CD4-positive, alpha-beta T cell treated with Interleukin-4 for 1 hour (primary cell): Measurements from ENCODE around the gene AAR2.
A peak's percentile ranks its signal among the peaks of the same experiment; 100 is the strongest.

Experiments used
- DNase-seq, 2 donors: peaks; one replicate each; pipeline ENCODE4 v3.0.0-alpha.2; 2020 to 2022

The AAR2 gene, protein sequence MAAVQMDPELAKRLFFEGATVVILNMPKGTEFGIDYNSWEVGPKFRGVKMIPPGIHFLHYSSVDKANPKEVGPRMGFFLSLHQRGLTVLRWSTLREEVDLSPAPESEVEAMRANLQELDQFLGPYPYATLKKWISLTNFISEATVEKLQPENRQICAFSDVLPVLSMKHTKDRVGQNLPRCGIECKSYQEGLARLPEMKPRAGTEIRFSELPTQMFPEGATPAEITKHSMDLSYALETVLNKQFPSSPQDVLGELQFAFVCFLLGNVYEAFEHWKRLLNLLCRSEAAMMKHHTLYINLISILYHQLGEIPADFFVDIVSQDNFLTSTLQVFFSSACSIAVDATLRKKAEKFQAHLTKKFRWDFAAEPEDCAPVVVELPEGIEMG

DNA sequence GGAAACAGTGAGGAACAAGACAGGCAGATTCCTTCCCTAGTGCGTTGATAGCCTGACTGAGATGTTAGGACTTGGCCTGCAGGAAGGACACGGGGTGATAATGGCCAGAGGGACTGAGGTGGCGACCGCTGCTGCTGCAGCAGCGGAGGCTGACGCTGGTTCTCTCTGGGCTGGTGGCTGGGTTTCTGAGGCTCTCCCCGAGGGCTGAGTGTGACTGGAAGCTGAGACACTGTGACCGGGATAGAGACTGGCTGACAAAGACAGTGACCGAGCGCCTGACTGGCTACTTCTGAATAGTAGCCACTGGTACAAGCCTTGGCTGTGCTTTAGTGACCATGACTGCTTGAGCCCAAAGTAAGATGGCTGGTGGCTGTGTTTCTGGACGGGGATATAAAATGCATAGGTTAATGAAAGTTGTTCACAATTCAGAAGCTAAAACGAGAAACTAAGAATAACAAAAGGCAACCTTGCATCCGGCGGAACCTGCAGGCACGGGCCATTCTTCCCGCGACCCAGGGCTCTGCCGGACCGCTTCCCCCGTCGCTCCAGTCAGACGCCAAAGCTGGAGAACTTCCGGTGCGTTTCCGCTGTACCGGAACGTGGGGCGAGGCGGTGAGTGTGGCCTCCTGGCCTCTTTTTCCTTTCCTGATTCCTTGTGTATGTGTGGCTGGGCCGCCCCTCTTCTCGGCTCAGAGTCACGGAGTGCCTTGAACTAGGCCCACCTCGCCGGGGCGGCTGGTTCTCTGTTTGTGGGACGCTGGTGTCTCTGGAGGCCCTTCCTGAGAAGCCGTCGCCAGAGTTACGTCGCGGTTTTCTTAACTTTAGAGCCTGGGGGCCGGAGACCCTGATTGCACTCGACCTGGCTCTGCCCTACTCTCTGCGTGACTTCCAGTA is at the start of gene AAR2:
TSS of gene AAR2 (plus strand) at position 587 of the 894 bp plus-strand sequence. CDS start 3,391 bp downstream, outside the sequence.
- peak; percentile 70 to 76 for DNase-seq

DNA sequence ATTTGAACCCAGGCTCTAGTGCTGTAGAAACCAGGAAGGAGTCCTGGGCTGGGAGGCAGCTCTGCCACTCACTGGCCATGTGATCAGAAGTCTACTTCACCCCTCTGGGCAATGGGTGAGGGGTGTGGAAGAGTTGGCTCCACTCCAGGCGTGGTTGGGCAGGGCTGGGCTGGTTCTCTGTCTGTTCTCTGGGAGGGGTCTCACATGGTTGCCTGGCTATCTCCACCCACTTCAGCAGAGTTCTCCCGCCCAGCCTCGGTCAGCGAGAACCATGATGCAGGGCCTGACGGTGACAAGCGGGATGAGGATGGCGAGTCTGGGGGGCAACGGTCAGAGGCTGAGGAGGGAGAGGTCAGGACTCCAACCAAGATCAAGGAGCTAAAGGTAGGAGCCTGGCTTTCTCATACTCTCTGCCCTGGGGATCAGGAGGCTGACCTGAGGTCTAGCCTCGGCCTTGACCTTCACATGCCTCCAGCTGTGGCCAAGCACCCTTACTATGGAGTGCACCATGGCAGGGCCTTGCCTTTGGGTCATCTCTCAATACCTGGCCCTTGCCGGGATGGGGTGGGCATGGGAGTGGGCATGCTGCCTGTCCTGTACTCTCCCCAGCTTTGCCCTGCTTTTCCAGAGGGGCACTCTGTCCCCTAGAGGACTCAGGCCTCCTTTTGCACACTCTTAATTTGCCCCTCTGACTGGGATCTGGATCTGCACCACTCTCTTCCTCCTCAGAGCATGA is 42.1 kb upstream of the AAR2 start:
- DNase-seq, result no peak

DNA sequence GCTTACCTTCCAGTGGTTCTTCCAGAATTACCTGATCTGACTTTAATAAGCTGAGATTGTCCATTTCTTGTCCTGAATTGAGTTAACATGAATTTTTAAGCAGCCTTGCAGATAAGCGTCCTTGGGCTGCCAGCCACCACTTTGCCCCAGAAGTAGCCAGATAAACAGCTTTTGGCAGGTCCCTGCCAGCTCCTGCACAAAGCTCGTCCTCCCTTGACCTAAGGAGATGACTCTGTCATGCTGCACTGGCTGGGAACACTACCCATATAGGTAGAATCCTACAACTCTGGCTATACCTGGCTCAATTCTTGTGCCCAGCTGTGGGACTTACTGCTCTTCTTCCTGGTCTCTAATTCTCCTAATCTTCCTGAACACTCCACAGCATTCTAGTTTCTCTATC is 39.6 kb upstream of the AAR2 start:
- no peak for DNase-seq

DNA sequence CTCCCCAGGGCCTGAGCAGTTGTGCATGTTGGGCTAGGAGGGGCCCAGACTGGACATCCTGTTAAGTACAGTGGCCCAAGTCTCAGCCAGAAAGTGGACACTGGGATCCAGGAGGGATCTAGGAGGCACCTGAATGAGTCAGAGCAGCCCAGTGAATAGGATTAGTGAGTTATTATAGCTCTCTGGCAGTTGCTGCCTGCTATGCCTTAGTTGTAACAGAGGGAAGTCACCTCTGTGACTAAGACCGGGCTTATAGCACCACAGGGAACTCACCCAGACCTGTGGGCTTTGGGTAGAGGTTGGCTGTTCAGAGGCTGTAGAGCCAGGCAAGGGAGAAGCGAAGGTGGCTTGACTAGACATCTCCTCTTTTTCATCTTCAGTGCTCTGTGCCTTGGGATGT is 39.0 kb upstream of the AAR2 start:
- no peak for DNase-seq

DNA sequence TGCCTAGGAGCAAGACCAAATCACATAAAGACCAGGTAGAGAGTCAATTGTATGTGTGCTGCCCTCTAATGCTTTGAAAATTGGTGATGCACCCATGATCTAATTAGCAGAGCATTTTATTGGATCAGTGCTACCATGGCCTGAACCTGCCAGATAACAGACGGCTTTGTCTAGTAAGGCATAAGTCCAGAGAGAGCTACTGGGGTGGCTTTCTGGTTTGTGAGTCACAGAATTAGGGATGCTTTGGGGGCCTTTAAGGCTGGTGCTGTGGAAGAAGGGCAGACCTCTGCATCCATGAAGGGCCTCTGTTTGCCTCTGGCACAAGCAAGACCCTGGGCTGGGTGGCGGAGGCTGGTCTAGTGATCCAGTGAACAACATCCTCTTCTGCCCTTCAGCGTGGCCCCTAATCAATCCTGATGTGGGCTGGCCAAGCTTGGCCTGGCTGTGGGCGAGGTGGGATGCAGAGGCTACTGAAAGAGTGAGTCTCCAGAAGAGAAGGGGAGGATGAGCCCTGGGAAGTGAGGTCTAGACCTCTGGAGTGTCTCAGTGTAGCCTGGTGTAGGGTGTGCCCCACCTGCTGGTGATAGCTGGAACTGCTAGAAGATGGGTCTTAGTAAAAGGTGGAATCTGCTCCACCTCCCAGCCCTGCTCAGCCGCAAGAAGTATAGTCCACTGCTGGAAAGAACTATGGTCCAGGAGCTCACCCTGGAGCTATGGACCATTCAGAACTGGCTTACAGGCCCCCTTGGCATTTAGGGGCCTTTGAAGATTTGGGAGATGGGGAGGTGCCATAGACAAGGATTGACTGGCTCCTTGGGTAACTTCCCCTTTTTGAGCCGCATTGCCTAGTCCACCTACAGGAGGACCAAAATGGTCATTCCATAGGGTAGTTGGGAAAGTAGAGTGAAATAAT is 36.7 kb upstream of the AAR2 start:
- DNase-seq, result peak; percentile 64 to 69

DNA sequence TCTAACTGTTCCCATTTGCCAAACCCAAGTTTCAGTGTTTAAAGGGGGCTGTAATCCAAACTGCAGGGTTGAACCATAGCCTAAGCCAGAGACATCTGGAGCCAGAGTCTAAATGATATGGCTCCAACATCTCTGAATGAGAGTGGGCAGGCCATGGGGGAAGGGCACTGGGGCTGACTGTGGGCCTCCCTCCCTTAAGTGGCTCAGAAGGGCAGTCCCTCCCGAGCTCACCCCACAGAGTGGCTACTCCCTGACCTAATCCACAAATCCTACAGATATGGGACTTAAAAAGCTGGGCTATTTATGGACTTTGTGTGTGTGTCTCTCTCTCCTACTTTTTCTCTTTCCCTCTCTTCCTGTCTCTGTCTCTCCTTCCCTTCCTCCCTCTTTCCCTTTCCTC is 35.8 kb upstream of the AAR2 start:
- DNase-seq, result no peak

DNA sequence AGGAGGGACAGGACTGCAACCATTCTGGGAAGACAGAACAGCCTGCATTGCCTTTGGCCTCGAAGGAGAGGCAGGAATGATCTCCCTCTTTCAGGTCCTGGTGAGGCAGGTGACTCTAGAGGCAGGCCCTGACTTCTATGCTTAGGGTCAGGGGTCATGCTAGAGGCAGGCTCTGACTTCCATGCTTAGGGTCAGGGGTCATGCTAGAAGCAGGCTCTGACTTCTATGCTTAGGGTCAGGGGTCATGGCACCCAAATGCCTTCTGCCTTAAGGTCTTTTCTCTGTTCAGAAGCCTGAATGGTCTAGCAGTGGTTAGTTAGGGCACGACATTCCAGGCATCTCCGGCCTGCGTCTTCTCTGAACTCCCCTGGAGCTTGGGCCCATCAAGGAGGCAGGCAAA is 35.1 kb upstream of the AAR2 start:
- no peak for DNase-seq

DNA sequence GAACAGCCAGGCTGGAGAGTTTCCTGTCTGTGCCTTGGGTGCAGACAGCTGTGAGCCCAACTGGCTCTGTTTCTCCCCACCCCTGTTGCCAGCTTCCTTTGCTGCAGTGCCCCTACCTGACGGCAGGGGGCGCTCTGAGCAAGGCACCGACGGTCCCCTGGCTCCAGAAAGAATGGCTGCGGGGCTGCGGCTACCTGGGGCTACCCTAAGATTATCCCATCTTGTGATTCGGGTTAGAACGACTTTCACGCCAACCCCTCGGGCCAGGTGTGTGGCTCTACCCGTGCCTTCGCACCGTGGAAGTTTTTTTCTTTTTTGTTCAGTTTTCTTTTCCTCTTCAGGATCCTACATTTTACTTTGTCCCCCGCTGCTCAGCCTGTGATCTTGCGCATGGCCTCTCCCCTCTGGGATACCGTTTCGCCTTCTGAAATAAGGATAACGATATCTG is 33.4 kb upstream of the AAR2 start:
- DNase-seq, result peak; percentile 70 to 74

DNA sequence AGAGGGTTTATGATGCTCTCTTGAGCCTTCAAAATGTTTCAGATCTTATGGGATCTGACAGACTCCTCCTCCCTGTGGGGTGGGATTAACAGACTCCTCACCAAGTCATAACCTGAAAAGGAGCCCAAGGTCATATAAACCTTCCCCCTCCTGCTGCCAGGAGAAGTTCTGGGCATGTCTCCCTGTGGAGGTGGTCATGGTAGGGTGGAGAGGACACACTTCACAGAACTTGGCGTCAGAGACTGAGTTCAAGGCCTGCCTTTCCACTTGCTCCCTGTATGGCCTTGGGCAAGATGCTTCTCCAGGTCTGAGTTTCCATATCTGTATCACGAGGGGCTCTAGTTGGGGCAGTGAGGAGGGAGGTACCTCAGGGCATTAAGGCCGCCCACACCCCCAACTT is 32.4 kb upstream of the AAR2 start:
- DNase-seq, result no peak

DNA sequence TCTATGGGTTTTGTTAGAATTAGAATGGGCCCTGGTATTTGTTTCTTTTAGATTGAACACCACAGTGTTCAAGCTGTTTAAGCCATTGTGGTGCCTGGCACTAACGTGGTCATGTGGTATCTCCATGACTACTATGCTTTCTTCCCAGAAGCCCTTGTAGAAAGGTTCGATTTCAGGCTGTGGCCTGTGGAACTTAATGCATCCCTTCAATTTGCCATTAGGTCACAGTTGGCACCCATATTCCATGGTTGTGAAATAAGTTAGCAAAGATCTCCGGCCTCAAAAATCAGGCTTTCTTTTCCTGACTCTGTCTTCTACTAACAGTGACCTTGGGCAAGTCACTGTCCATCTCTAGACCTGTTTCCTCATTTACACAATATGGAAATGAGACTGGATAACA is 31.3 kb upstream of the AAR2 start:
- DNase-seq, result no peak

DNA sequence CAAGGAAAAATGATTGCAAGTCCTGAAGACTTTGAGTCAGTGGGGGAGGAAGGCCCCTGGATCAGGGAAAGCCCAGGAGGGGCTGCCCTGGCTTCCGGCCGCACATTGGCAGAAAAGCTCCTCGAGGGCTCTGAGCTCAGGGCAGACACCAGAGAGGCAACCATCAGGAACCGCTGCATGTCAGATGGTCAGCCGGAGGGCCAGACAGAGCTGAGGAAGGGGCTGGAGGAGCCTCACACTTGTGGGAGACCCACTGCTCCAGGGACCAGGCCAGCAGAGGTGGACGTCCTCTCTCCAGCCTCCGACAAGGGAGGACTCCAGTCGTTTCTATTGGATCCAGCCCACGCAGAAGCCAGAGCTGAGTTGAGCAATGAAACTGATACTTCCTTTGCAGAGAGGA is 30.2 kb upstream of the AAR2 start:
- DNase-seq, result no peak

DNA sequence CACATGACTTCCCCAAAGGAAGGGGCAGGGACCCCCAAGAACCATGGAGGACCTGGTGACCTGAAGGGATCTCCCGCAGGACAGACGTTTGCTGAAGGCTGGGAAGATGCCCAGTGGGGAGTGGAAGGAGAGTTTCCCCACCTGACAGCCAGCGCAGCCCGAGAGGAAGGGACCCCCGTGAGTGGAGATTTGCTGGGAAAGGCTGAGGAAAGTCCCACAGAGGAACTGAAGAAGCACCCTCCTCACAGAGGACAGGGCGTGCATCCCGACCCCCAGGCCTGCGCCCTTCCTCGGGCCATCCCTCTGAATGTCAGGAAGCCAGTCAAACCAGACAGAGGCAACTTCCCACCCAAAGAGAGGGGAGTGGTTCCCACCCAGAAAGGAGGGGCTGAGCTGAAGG is 29.6 kb upstream of the AAR2 start:
- no peak for DNase-seq

DNA sequence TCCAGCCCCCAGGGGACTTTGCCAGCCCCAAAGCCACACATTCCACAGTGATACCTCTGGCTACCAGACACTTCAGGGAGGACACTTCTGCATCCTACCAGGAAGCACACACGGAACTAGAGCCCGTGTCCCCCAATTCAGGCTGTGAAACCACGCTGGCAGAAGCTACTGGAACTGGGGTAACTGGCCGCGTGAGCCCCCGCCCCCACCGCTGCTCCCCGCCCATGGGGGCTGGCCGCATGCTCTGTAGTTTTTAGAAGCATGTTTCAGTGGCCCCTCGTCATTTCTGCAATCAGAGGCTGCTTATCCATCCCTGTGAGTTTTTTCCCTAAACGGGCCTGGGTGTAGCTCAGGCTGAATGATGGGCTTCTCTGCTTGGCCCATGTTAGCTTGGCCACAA is 28.7 kb upstream of the AAR2 start:
- no peak for DNase-seq

DNA sequence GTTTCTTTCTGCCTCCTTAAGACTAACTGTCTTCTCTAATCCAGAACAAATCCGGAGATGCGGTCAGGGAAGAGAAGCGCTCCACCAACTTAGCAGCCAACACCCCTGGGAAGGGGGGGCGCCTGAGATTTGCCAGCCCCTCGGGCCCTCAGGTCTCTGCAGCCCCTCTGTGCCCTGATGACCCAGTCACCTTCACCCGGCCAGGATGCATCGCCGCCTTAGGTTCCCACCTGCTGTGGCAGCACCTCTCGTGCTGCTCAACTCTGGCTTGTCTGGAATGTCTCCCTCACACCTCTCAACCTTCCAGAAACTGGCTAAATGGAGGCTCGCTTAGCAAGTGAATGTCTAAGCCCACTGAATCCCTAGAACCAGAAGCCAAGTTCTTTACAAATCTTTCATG is 28.0 kb upstream of the AAR2 start:
- no peak for DNase-seq

DNA sequence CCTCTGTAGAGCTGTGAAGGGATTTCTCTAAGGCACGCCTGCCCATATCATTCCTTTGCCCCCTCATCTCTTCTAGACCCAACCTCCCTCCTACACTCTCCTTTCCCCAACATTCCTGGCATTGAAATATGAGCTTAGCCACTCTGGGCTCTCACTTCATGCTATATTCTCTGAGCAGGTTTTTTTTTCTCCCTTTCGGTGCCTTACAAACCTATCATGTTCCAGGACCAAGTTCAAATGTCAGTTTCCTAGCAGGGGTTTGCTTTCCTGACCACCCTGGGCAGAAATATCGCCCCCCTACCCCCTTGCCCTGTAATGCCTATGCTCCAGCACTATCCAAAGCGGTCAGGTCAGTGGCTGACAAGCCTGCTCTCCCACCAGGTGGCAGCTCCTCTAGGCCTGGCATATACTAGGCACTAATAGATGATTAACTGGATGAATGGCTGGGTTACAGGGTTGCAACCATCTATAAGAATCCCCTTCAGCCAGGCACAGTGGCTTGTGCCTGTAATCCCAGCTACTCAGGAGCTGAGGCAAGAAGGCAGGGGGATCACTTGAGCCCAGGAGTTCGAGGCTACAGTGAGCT is 25.7 kb upstream of the AAR2 start:
- no peak for DNase-seq

DNA sequence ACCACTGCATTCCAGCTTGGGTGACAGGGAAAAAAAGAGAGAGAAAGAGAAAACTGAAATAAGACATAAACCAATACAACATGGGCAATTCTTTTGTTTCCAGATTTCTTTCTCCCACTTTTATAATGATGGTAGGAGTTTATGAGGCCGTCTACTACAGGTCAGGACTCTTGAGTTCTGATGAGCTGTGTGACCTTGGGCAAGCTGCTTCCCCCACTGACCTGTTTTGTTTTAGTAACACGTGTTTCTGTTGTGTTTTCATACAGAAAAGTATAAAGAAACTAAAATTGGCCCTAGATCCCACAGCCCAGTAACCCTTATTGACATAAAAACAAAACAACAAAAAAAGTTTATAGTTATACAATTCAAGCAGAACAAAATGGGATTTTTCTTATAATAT is 22.9 kb upstream of the AAR2 start:
- no peak for DNase-seq

DNA sequence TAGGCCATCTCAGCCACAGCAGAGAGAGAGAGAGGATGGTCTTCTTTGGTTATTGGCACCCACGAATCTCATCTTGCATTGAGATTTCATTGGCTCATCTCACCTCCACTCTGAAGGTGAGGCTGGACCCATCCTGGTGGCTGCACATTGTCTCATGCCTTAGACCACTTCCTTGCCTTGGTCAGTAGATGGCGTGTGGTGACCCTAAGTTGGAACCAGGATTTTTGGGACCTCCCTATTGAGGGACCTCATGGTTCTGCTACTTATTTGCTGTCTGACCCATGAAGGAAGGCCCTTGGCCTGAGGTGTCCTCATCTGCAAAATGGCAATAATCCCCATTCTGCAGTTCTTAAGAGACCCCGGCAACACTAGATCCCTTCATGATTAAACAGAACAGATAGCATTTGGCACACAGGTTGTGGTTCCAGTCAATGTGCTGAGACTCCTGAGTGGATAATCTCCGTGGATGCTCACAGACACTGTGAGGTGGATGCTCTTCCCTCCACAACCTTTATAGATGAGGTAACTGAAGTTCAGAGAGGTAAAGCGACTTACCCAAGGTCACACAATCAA is 21.5 kb upstream of the AAR2 start:
- peak; percentile 20 to 21 for DNase-seq

DNA sequence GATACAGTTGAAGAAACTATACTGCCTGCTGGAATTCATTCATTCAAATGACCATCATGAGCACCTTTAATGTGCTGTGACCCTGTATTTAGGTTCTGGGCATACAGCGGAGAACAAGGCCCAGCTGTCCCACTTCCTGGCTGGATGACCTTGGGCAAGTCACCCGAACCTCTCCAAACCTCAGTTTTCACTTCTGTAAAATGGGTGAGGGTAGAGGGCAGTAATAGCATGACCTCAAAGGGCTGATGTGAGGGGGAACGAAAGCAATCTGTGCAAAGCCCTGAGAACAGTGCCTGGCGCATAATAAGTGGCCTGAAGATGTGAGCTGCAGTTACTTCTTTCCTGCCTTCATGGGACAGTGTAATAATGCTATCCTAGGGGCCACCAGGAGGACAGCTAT is 20.5 kb upstream of the AAR2 start:
- DNase-seq, result no peak

DNA sequence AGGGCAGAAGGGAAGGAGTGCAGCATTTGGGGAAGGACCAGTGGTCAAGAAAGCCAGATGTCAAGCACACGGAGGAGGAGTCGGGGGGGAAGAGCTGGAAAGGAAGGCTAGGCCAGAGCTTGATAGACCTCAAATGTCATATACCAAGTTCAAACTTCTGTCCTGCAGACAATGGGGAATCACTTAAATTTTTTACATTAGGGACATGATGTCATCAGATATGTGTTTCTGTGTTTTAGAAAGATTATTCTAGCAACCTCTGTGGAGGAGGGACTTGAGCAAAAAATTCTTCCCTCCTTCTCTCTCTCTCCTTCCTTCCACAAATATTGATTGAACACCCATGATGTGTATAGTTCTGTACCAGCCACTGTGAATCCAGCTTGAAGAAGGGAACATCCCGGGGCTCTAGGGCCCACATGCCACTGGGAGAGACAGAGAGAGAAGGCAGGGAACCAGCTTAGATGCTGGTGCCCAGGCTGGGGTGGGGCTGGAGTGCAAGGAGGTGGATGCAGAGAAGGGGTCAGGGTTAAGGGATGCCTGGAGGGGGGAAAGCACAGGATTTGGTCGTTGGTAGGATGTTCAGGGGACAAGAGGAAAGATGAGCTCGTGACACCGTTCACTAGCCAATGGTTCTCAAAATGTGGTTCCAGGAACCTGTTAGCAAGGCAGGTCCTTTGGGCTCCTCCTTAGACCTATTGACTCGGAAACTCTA is 19.8 kb upstream of the AAR2 start:
- no peak for DNase-seq

DNA sequence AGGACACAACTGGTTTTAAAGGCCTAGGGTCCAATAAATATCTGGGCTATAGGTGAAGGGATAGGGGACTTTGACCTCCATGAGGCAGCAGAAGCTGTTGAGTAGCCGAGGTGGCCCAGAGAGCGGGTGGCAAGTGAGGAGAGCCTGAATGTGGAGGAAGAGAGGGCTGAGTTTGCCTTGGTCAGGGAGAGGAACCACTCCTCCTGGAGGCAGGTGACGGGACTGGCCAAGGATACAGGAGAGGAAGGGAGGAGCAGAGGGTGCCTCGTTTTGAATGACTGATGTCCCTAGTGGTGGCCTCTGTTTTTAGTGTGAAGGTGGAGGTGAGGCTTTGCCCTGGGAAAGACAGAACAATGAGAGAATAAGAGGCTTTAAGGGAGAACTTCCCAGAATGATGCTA is 19.1 kb upstream of the AAR2 start:
- DNase-seq, result no peak
